Measurements from ENCODE around the gene BEST4. TPM values are rescaled to one million over a fixed set of nuclear protein-coding genes. Genes with fewer than 3 reads are reported as not detected.
A peak's percentile ranks its signal among the peaks of the same experiment; 100 is the strongest.

BEST4 gene
- total RNA-seq, 1 experiment from 2014 or later: 0.15 TPM

DNA sequence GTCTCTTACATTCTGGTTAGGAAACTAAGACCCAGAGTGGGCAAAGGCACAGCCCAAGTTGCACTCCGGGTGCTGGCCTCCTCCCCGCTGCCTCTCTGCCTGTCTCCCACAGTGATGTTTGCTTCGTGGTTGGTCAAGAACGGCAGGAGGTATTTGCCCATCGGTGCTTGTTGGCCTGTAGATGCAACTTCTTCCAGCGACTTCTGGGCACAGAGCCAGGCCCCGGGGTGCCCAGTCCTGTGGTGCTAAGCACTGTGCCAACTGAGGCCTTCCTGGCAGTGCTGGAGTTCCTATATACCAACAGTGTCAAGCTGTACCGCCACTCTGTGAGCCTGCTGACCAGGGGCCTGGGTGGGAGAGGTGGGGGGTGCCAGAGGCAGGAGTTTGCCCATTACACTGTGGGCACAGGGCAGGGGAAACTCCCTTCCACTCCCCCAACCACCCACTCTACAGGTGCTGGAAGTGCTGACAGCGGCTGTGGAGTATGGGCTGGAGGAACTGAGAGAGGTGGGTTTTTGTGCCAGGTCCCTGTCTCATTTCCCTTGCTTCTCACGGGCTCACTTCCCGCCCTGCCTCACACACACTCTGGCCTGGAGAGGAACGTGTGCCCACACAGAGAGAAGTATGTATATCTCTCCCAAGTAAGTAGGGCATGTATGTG, 22.3 kb upstream of the BEST4 start:
- Histone ChIP-seq H3K27me3 (ENCODE audit: control insufficient read depth, insufficient read depth, low read length) (no peaks in the 10 kb centered on the region), H3K9me3 (ENCODE audit: control insufficient read depth, insufficient read depth, low read depth, low read length) (no peaks in the 10 kb centered on the region), H3K36me3 (ENCODE audit: control insufficient read depth, insufficient read depth, low read length) (no peaks in the 10 kb centered on the region), H3K4me3 (ENCODE audit: low read depth in 2 of 2, low read length in 2 of 2) (no peak overlapping the region), H3K4me1 (ENCODE audit: control insufficient read depth, insufficient read depth, low read length) (peaks cover 52% of the 10 kb centered on the region), H3K27ac (ENCODE audit: low read length) (peak overlapping the region; percentile 63)
- in situ Hi-C loops (cut with HindIII; ENCODE audit: low pct_unique_long_range_greater_than_20kb, low sequenced_read_pairs): no loop called here
- ATAC-seq: no peak; the same call in 1 of the 2 replicates
- ChIA-PET CTCF (interaction anchor here (0.7 kb wide), 1 partner anchor 19 kb away, joined by 10 read pairs; no protein-coding TSS in a partner anchor), POLR2A (interaction anchor here (0.6 to 1.7 kb wide), 3 partner anchors 9 to 492 kb away, joined by 6 to 8 read pairs (median 7); no protein-coding TSS in a partner anchor)
- intact Hi-C loops (cut with micrococcal nuclease; ENCODE audit: unreplicated experiment): loop anchor here (10.0 kb wide), 1 partner anchor 75 kb away; the partner anchor contains the start of genes KIF2C and RNU5D-1
- no peak for DNase-seq (ENCODE audit: low read depth, low spot score)
- no peak for TF ChIP-seq TCF7L2 (IDR thresholded peaks at IDR 0.05; ENCODE audit: low read depth, low read length)
- TF ChIP-seq, protein P1, sequence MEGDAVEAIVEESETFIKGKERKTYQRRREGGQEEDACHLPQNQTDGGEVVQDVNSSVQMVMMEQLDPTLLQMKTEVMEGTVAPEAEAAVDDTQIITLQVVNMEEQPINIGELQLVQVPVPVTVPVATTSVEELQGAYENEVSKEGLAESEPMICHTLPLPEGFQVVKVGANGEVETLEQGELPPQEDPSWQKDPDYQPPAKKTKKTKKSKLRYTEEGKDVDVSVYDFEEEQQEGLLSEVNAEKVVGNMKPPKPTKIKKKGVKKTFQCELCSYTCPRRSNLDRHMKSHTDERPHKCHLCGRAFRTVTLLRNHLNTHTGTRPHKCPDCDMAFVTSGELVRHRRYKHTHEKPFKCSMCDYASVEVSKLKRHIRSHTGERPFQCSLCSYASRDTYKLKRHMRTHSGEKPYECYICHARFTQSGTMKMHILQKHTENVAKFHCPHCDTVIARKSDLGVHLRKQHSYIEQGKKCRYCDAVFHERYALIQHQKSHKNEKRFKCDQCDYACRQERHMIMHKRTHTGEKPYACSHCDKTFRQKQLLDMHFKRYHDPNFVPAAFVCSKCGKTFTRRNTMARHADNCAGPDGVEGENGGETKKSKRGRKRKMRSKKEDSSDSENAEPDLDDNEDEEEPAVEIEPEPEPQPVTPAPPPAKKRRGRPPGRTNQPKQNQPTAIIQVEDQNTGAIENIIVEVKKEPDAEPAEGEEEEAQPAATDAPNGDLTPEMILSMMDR (IDR thresholded peaks at IDR 0.05): no peak
- TF ChIP-seq, protein P2, sequence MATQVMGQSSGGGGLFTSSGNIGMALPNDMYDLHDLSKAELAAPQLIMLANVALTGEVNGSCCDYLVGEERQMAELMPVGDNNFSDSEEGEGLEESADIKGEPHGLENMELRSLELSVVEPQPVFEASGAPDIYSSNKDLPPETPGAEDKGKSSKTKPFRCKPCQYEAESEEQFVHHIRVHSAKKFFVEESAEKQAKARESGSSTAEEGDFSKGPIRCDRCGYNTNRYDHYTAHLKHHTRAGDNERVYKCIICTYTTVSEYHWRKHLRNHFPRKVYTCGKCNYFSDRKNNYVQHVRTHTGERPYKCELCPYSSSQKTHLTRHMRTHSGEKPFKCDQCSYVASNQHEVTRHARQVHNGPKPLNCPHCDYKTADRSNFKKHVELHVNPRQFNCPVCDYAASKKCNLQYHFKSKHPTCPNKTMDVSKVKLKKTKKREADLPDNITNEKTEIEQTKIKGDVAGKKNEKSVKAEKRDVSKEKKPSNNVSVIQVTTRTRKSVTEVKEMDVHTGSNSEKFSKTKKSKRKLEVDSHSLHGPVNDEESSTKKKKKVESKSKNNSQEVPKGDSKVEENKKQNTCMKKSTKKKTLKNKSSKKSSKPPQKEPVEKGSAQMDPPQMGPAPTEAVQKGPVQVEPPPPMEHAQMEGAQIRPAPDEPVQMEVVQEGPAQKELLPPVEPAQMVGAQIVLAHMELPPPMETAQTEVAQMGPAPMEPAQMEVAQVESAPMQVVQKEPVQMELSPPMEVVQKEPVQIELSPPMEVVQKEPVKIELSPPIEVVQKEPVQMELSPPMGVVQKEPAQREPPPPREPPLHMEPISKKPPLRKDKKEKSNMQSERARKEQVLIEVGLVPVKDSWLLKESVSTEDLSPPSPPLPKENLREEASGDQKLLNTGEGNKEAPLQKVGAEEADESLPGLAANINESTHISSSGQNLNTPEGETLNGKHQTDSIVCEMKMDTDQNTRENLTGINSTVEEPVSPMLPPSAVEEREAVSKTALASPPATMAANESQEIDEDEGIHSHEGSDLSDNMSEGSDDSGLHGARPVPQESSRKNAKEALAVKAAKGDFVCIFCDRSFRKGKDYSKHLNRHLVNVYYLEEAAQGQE (IDR thresholded peaks at IDR 0.05; ENCODE audit: insufficient read depth in 1 of 2, low read depth in 2 of 2, low read length in 1 of 2): no peak
- no peak for TF ChIP-seq POLR2AphosphoS5 (IDR thresholded peaks at IDR 0.05; ENCODE audit: low read depth, low read length)
- TF ChIP-seq SIN3A (IDR thresholded peaks at IDR 0.05; ENCODE audit: borderline replicate concordance, insufficient read depth, low read depth, low read length): no peak
- no TSS peak for BruUV-seq (replicated peaks)

DNA sequence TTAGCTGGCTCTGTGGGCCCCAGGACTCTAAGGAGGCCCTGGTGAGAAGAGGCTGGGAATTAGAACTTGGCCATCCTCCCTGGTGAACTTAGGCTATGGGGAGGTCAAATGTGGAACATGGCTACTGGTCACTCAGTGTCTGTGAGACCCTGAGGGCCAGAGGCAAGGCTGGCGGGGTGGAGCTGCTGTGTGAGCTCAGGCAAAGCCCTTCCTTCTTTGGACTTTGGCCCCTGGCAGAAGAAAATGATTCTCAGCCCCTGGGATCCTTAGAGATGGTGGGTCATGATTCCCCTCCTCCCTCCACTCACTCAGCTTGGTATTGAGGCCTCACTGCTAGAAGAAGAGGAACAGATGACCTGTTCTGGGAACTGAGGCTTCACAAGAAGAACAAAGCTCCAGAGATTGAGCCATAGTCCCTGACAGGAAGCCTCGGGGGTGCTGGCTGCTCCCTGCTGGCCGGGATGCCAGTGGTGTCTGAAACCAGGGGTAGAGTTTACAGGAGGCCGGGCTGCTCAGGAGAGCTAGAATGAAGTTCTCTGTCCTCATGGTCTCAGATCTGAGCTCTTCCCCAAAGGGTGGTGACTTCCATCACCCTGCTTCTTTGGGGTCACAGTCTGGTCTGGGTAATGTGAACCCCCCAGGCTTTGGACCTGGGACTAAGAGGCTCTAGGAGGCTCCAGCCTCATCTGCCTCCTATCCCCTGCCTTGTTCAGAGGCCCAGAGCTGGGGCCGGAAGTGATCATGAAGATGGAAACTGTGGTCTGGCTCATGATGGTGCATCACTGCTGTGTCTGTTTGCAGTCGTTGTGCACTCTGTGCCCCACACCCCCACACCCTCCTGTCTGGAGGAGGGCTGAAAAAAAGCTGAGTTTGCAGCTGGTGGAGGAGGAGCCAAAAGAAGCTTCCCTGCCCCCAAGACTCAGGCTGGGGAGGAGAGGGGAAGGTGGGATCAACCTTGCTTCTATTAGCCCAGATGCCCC, 21.3 kb upstream of the BEST4 start:
- BruUV-seq (replicated peaks): no TSS peak
- H3K27ac ChIP-seq (ENCODE audit: low read length): peak overlapping the region; percentile 94
- ChIA-PET CTCF (interaction anchor here (0.5 to 1.2 kb wide), 3 partner anchors 15 to 78 kb away, joined by 3 to 5 read pairs (median 4); partner anchors contain the start of gene RNU5D-1), POLR2A (interaction anchor here (0.8 to 1.7 kb wide), 2 partner anchors 10 to 79 kb away, joined by 7 to 8 read pairs; partner anchors contain the start of gene RNU5D-1)
- no peak overlapping the region; a peak in 1 of 4 replicates for H3K4me3 ChIP-seq (ENCODE audit: low read depth in 2 of 2, low read length in 2 of 2)
- H3K9me3 ChIP-seq (ENCODE audit: control insufficient read depth, insufficient read depth, low read depth, low read length): no peaks in the 10 kb centered on the region
- intact Hi-C loops (cut with micrococcal nuclease; ENCODE audit: unreplicated experiment) (no loop called here), in situ Hi-C loops (cut with HindIII; ENCODE audit: low pct_unique_long_range_greater_than_20kb, low sequenced_read_pairs) (no loop called here)
- no peak for ATAC-seq
- H3K27me3 ChIP-seq (ENCODE audit: control insufficient read depth, insufficient read depth, low read length): no peaks in the 10 kb centered on the region
- peaks cover 47% of the 10 kb centered on the region for H3K4me1 ChIP-seq (ENCODE audit: control insufficient read depth, insufficient read depth, low read length)
- no peaks in the 10 kb centered on the region for H3K36me3 ChIP-seq (ENCODE audit: control insufficient read depth, insufficient read depth, low read length)
- DNase-seq (ENCODE audit: low read depth, low spot score): no peak
- TF ChIP-seq SIN3A (IDR thresholded peaks at IDR 0.05; ENCODE audit: borderline replicate concordance, insufficient read depth, low read depth, low read length) (no peak), POLR2AphosphoS5 (IDR thresholded peaks at IDR 0.05; ENCODE audit: low read depth, low read length) (no peak)
- TF ChIP-seq, protein P1 (IDR thresholded peaks at IDR 0.05): no peak
- TF ChIP-seq, protein P2 (IDR thresholded peaks at IDR 0.05; ENCODE audit: insufficient read depth in 1 of 2, low read depth in 2 of 2, low read length in 1 of 2): no peak
